BLaER1 (cell line): Measurements from ENCODE around the gene BEND6.
"Not testable (repeated sequence)": the region's sequence is repeated elsewhere in the genome, so short reads cannot be mapped to it uniquely, and the experiment has no call there.

Experiments used
- H3K27ac ChIP-seq: shearing (Covaris generic); formaldehyde crosslinking; 2 replicates; pipeline ENCODE4 v1.8.1; 2022
- H3K27me3 ChIP-seq: shearing (Covaris generic); formaldehyde crosslinking; 2 replicates; pipeline ENCODE4 v1.8.1; 2022
- H3K36me3 ChIP-seq: shearing (Covaris generic); formaldehyde crosslinking; 2 replicates; pipeline ENCODE4 v1.8.1; 2022
- H3K4me1 ChIP-seq: shearing (Covaris generic); formaldehyde crosslinking; 2 replicates; pipeline ENCODE4 v1.8.1; 2022
- H3K4me2 ChIP-seq: shearing (Covaris generic); formaldehyde crosslinking; 2 replicates; pipeline ENCODE4 v1.8.1; 2022
- H3K4me3 ChIP-seq: shearing (Covaris generic); formaldehyde crosslinking; 2 replicates; pipeline ENCODE4 v1.8.1; 2022
- H3K9ac ChIP-seq: shearing (Covaris generic); formaldehyde crosslinking; 2 replicates; pipeline ENCODE4 v1.8.1; 2022
- H3K9me3 ChIP-seq: shearing (Covaris generic); formaldehyde crosslinking; 2 replicates; pipeline ENCODE4 v1.8.1; 2022
- H4K20me1 ChIP-seq: shearing (Covaris generic); formaldehyde crosslinking; 2 replicates; pipeline ENCODE4 v1.8.1; 2022
- Cebpa-rat ChIP-seq: shearing (Covaris generic); IDR thresholded peaks from 2 replicates; pipeline ENCODE4 v1.8.1; 2022

The BEND6 gene

DNA sequence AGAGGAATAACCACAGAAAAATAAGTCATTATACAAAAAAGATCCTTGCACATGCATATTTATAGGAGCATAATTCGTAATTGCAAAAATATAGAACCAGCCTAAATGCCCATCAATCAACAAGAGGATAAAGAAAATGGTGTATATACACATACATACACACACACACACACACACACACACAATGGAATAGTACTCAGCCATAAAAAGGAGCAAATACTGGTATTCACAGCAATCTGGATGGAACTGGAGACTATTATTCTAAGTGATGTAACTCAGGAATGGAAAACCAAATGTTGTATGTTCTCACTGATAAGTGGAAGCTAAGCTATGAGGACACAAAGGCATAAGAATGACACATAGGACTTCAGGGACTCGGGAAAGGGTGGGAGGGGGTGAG is 89.7 kb downstream of the BEND6 start:
- no peaks in the 10 kb centered on the region for H3K9me3 ChIP-seq
- H3K9ac ChIP-seq, result no peak overlapping the region
- H3K27me3 ChIP-seq, result no peaks in the 10 kb centered on the region
- peaks cover 6% of the 10 kb centered on the region for H3K36me3 ChIP-seq
- H3K4me3 ChIP-seq, result no peak overlapping the region
- peaks cover 17% of the 10 kb centered on the region for H4K20me1 ChIP-seq
- H3K4me2 ChIP-seq, result no peak overlapping the region
- TF ChIP-seq Cebpa-rat, result no peak
- H3K4me1 ChIP-seq, result peaks cover 18% of the 10 kb centered on the region
- no peak overlapping the region for H3K27ac ChIP-seq

DNA sequence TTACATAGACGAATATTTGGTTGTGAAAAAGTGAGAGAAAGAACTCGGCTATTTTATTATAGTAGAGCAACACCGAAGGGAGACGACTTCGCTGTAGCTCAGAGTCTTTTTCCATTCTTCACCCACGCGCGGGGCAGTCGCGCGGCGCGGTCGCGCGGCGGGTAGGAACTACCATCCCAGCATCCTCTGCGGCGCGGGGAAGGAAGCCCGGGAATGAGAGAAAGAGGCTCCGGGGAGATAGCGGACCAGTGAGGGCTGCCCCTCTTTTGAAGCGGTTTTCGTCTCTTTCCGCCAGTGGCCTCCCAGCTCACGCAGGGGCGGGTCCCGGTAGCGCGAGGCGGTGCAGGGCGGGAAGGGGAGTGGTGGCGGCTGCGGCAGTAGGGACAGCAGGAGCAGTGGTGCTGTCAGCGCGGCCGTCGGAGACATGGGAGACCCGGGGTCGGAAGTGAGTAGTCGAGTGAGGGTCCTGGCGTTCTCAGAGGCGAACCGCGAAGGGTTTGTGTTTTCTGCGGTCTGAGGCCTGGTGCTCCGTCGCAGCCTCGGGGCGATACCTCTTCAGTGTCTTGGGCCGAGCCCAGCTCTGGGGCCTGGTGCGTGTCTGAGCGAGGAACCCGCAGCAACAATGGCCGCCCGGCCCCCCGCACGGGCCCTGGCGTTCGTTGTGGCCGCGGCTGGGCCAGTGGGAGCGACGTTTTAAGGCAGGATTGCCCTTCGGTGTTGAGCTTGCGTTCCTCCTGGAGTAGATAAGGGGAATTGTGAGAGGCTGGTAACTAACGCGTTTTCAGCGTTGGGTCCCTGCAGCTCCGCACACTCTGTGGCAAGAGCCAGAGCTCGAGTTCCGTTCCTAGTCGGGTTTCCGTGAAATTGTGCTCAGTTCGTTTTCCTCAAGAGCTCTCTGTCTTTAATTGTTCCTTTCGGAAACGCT is 91.7 kb downstream of the BEND6 start, which contains the start of gene KIAA1586:
TSS of gene KIAA1586 (plus strand) at position 362 of the 925 bp plus-strand sequence. CDS start at position 425, 63 bp downstream.
- peak within 1 kb of the TSS; percentile 73 for H3K4me3 ChIP-seq
- peak within 1 kb of the TSS; percentile 72 for H3K27ac ChIP-seq
- peaks cover 37% of the 10 kb centered on the region for H4K20me1 ChIP-seq
- not testable (repeated sequence) for H3K27me3 ChIP-seq, H3K9me3 ChIP-seq
- peak within 1 kb of the TSS; percentile 71 for H3K4me2 ChIP-seq
- peaks cover 25% of the 10 kb centered on the region for H3K36me3 ChIP-seq
- peak within 1 kb of the TSS; percentile 73 for H3K9ac ChIP-seq
- H3K4me1 ChIP-seq, result peaks cover 23% of the 10 kb centered on the region

DNA sequence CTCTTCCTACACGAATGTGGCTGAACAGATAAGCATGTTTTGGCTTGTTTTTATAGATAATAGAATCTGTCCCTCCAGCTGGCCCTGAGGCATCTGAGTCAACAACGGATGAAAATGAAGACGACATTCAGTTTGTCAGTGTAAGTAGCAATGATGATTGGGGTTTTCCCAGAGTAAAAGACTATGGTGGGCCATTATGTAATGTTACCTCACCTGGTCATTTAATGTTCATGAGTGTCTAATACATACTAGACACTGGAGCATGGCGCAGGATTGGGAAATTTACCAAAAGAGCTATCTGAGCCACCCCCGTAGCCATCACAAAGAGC is 92.3 kb downstream of the BEND6 start:
- peaks cover 31% of the 10 kb centered on the region for H3K36me3 ChIP-seq
- H4K20me1 ChIP-seq, result peaks cover 43% of the 10 kb centered on the region

DNA sequence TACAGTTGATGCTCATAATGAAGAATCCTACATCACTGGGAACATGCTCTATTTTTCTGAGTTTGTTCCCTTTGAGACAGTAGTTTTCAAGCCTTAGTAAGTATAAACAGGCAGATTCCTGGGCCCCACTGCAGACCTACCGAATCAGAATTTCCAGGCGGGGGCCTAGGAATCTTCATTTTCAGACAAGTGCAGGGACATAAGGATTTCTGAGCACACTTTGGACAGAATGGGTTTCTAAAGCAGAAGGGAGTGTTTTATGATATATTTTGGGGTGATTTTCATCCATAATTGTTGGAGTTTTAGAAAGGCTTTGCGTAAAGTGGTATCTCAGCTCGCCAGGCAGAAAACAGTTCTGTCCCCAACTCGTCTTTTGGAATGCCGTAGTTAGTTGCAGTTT is 93.0 kb downstream of the BEND6 start:
- H3K27me3 ChIP-seq, H3K9me3 ChIP-seq, H3K27ac ChIP-seq: not testable (repeated sequence)
- peak overlapping the region; percentile 54 for H3K4me3 ChIP-seq
- H3K9ac ChIP-seq, result peak overlapping the region; percentile 57; the same call in 1 of the 2 replicates
- peaks cover 23% of the 10 kb centered on the region for H3K4me1 ChIP-seq
- H4K20me1 ChIP-seq, result peaks cover 47% of the 10 kb centered on the region
- H3K4me2 ChIP-seq, result peak overlapping the region; percentile 83
- H3K36me3 ChIP-seq, result peaks cover 36% of the 10 kb centered on the region

More for the DNA sequence above, 92.3 kb downstream of the BEND6 start:
- not testable (repeated sequence) for H3K9ac ChIP-seq, H3K27ac ChIP-seq, H3K4me2 ChIP-seq, H3K4me3 ChIP-seq, H3K27me3 ChIP-seq, H3K9me3 ChIP-seq
- H3K4me1 ChIP-seq, result peaks cover 23% of the 10 kb centered on the region

DNA sequence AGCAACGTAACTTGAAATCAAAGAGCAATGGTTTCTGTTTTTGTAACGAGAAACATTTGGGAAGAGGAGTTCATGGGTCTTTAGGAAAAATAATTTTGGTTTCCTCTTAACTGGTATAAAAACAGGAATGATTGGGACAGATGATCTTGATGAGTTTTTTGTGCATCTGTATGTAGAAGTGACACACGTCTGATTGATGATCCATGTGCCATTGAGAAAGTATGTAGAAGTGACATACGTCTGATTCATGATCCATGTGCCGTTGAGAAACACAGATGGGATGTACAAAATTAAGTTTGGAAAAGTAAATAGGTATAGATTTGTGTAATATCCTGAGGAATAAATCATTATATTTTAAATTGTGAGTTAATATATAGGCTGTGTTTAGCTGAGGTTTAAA is 93.7 kb downstream of the BEND6 start:
- no peaks in the 10 kb centered on the region for H3K27me3 ChIP-seq
- peaks cover 54% of the 10 kb centered on the region for H4K20me1 ChIP-seq
- H3K9me3 ChIP-seq, result no peaks in the 10 kb centered on the region
- H3K9ac ChIP-seq, result peak overlapping the region; percentile 57; the same call in 1 of the 2 replicates
- H3K27ac ChIP-seq, result no peak overlapping the region
- no peak for TF ChIP-seq Cebpa-rat
- H3K4me1 ChIP-seq, result peaks cover 23% of the 10 kb centered on the region
- peak overlapping the region; percentile 83 for H3K4me2 ChIP-seq
- H3K4me3 ChIP-seq, result peak overlapping the region; percentile 54
- peaks cover 43% of the 10 kb centered on the region for H3K36me3 ChIP-seq

DNA sequence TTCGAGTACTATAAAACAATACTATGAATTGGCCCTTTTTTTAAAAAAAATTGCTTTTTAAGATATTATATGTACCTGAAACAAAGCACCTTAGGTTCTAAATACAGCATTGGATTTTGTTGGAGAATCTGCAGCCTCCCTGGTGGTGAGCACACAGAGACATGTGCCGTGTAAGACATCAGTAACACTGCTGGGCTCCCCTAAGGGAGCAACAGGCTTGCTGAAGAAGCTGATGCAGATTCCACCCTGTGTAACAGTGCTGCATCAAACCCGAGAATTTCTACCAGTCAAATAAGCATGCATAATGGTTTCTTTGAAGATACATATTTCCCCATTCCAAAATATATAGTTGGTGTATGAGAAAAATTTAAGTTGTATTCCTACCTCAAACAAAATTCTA is 108.9 kb downstream of the BEND6 start:
- H3K4me1 ChIP-seq, result peaks cover 19% of the 10 kb centered on the region
- H3K27ac ChIP-seq, result no peak overlapping the region
- no peak overlapping the region for H3K4me3 ChIP-seq
- no peak overlapping the region for H3K9ac ChIP-seq
- no peaks in the 10 kb centered on the region for H3K9me3 ChIP-seq
- peaks cover 54% of the 10 kb centered on the region for H3K36me3 ChIP-seq
- no peak for TF ChIP-seq Cebpa-rat
- no peaks in the 10 kb centered on the region for H4K20me1 ChIP-seq
- no peak overlapping the region for H3K4me2 ChIP-seq
- no peaks in the 10 kb centered on the region for H3K27me3 ChIP-seq

DNA sequence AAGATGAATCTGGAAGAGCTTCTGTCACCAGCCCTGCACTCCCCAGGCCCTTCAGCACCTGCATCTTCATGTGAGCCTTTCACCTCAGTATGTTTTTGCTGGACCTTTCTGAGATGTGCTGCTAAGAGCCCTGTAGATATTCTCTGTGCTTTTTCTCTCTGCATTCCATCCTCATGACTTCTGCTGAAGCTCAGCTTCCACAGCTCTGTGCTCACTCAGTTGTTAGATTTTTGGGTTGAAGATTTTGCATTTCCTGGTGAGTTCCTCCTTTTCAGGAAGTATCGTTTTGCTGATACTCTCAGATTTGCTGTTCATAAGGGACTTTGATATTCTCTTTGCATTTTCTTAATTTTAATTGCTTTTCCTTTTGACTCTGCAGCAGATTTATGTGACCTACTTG is 109.9 kb downstream of the BEND6 start:
- no peak overlapping the region for H3K9ac ChIP-seq

DNA sequence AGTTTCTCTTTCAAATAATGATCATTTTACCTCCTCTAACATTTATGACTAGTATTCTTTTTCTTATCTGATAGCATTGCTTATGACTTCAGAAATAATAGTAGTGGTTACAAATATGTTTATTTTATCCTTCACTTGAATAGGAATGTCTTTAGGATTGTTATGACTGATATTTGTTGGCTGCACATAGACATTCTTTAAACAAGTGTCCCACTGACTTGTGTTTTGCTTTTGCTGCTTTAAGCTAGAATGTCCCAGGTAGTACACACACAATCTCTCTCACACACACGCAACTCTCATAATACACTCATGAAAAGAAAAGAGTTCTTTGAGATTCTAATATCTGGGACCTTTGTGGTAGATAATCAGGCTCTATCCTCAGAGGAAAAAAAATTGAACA is 113.2 kb downstream of the BEND6 start:
- no peak overlapping the region for H3K4me3 ChIP-seq
- H3K9ac ChIP-seq, result no peak overlapping the region
- no peak for TF ChIP-seq Cebpa-rat
- H3K9me3 ChIP-seq, result no peaks in the 10 kb centered on the region
- peaks cover 32% of the 10 kb centered on the region for H3K36me3 ChIP-seq
- H3K4me2 ChIP-seq, result no peak overlapping the region
- H3K4me1 ChIP-seq, result peaks cover 9% of the 10 kb centered on the region
- H4K20me1 ChIP-seq, result no peaks in the 10 kb centered on the region
- H3K27ac ChIP-seq, result no peak overlapping the region
- H3K27me3 ChIP-seq, result no peaks in the 10 kb centered on the region

More for the DNA sequence above, 109.9 kb downstream of the BEND6 start:
- Histone ChIP-seq H3K36me3 (peaks cover 46% of the 10 kb centered on the region), H4K20me1 (no peaks in the 10 kb centered on the region), H3K27me3 (no peaks in the 10 kb centered on the region), H3K4me1 (peaks cover 19% of the 10 kb centered on the region), H3K27ac (no peak overlapping the region), H3K4me2 (peak overlapping the region; percentile 15; the same call in 1 of the 2 replicates), H3K9me3 (no peaks in the 10 kb centered on the region), H3K4me3 (no peak overlapping the region)
- no peak for TF ChIP-seq Cebpa-rat

DNA sequence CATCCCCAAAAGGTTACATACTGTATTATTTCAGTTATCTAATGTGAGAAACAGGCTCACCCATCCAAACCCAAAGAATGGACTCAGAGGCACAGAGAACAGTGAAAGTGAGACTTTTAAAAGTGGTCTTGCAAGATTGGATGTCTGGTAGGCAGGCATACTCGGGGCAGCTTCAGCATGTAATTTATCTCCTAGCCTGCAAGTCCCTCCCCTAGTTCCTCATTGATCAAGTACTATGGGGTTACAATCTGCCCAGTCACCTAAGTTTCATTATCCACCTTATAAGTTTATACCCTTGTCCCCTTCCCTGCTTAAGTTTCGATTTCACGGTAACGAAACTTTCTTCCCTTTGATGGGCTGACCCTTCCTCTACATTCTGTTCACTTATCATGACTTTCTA is 114.3 kb downstream of the BEND6 start:
- no peaks in the 10 kb centered on the region for H3K27me3 ChIP-seq

DNA sequence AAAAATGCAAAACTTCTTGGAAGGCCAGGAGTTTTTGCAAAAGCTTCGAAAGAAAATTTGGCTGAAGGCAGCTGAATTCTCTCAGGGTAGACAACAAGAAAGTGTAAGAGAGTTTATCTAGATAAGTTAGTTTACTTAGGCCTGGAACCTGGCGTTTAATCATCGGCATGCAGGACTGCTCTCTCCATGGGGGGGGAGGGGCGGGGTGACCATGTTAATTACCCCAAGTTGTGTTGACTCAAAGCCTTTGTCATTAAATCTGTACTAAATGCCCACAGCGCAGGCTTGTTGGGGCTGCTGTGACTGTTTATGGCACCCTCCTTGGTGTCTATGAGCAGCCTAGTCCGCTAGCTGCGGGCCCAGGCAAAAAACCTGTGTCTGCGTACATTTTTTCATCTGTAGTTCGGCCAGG is 115.0 kb downstream of the BEND6 start:
- Histone ChIP-seq H3K27ac (no peak overlapping the region), H3K9ac (no peak overlapping the region), H3K9me3 (no peaks in the 10 kb centered on the region), H3K36me3 (peaks cover 40% of the 10 kb centered on the region), H3K4me2 (no peak overlapping the region), H3K4me1 (peaks cover 2% of the 10 kb centered on the region; the same call in 1 of the 2 replicates), H3K4me3 (no peak overlapping the region), H3K27me3 (no peaks in the 10 kb centered on the region), H4K20me1 (no peaks in the 10 kb centered on the region)
- no peak for TF ChIP-seq Cebpa-rat

More for the DNA sequence above, 114.3 kb downstream of the BEND6 start:
- Histone ChIP-seq H3K4me3 (no peak overlapping the region), H3K9ac (no peak overlapping the region), H3K27ac (no peak overlapping the region), H3K36me3 (peaks cover 39% of the 10 kb centered on the region), H3K4me1 (peaks cover 9% of the 10 kb centered on the region), H4K20me1 (no peaks in the 10 kb centered on the region), H3K4me2 (no peak overlapping the region), H3K9me3 (no peaks in the 10 kb centered on the region)
- no peak for TF ChIP-seq Cebpa-rat
